Measurements from ENCODE around the gene HOXB13.

GRCh38 chr17:48676963-48677558 lies 51.5 kb downstream of the HOXB13 start:
- TF ChIP-seq CTCF (conservative IDR thresholded peaks at IDR 0.05; ENCODE audit: low read length) = no peak
- TF ChIP-seq EZH2phosphoT487 (IDR thresholded peaks at IDR 0.05; ENCODE audit: borderline replicate concordance) = no peak

Data from Loucy (cell line).